Pancreas (tissue), 10 donors: ENCODE data around the gene KLC1. TPM values are rescaled to one million over a fixed set of nuclear protein-coding genes. Genes with fewer than 3 reads are reported as not detected.
A peak's percentile ranks its signal among the peaks of the same experiment; 100 is the strongest.

ENCODE experiments used
- ATAC-seq, 4 donors: fragments of 200-7000 bp; cut with Tn5 transposase; one replicate each; pipeline versions ENCODE4 v1.8.0 to v1.9.1; 2020; ENCODE audit warnings: mild to moderate bottlenecking in 4 of 4, moderate library complexity in 4 of 4
- DNase-seq, 6 donors: peaks; one replicate each; pipeline ENCODE4 v3.0.0-alpha.2; 2020
- FAIRE-seq: peaks from 2 replicates; lab custom pipeline; 2012; peaks lifted over from hg19 to GRCh38; lab: Jason Lieb, UNC
- H3K27ac ChIP-seq, 4 donors: fragments of 200-600 bp; sonication (generic); 1 replicate in 3 of 4; 2 replicates in 1 of 4; pipeline versions ENCODE4 v1.5.0 to v1.8.0; 2020
- H3K27me3 ChIP-seq, 4 donors: fragments of 200-600 bp; one replicate each; pipeline ENCODE4 v1.8.0; 2021
- H3K36me3 ChIP-seq, 3 donors: fragments of 200-600 bp; sonication (generic) in 1 of 3; one replicate each; pipeline versions ENCODE4 v1.5.0 to v1.8.0; 2020 to 2021
- H3K4me1 ChIP-seq, 3 donors: fragments of 200-600 bp; one replicate each; pipeline ENCODE4 v1.8.0; 2021
- H3K4me3 ChIP-seq, 4 donors: fragments of 200-600 bp; sonication (generic) in 2 of 4; one replicate each; pipeline versions ENCODE4 v1.5.0 to v1.8.0; 2020 to 2021
- H3K9me3 ChIP-seq, 4 donors: fragments of 200-600 bp; one replicate each; pipeline ENCODE4 v1.8.0; 2021
- WGBS, 2 donors: extraction: QIAGEN DNeasy Blood & Tissue Kit; methylation state at CpG; one replicate each; pipeline ENCODE4 v1.1.7; 2013; 5-methylcytosine and 5-hydroxymethylcytosine counted together
- intact Hi-C, 3 donors: fragments of 100-400 bp; cut with DNase I; formaldehyde crosslinking; loops; one replicate each; pipeline versions ENCODE4 v1.11.1 to v1.14.2; 2022
- polyA plus RNA-seq, 2 donors: library from polyadenylated mRNA; stranded (reverse); fragments of 200-250 nt; gene quantifications; one replicate each; pipeline ENCODE4 v1.2.3, GENCODE V29; 2013
- total RNA-seq, 6 donors: library from RNA; stranded (reverse); fragmentation: NEBNext Ultra II Directional in 4 of 6; extraction: Animal tissue kit (Norgen Biotek cat#: 25700) in 4 of 6; gene quantifications; one replicate each; pipeline versions ENCODE4 v1.2.1 to v1.2.4, GENCODE V29; 2021 to 2023
- TF ChIP-seq, protein P1 (sequence below), 4 donors: fragments of 200-600 bp; sonication (generic) in 3 of 4; IDR thresholded peaks; one replicate each; pipeline versions ENCODE4 v1.5.0 to v1.8.0; 2021; ENCODE audit warnings: antibody characterized with exemption in 4 of 4
- donor health status: healthy with polysubstance abuse.
- donor health status: DM: no; HTN: no; CAD: no; lungs with moderate emphysema.
- donor health status: DM: no; HTN: no; CAD: no.
- donor health status: control.
- donor health status: control.
- donor health status: Bipolar disorder and iron deficiency.
- donor health status: DM: yes; HTN: yes; CAD: no.
- donor health status: DM: no; HTN: no; CAD: no.
- donor health status: DM: no; HTN: no; CAD: no.
- donor health status: DM: yes; HTN: yes; CAD: no.

The KLC1 gene
- total and polyA plus RNA-seq, 8 donors: 36.1 to 91.0 (median 51.6) TPM

DNA sequence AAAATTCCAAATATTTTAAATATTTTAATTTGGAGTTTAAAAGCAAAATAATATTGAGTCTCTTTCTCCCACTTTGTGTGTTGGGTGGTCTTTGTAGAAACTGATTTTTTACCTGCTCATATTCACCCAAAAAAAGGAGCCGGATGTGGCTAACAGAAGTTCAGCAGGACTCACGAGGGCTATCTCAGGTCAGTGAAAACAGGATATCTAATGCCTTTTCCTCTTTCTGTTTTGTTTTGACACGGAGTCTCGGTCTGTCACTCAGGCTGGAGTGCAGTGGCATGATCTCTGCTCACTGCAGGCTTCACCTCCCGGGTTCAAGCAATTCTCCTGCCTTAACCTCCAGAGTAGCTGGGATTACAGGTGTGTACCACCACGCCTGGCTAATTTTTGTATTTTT is 35.4 kb upstream of the KLC1 start:
- ATAC-seq (peak in 2 of 4 donors; percentile 38 to 42), FAIRE-seq (no peak), DNase-seq (no peak)
- intact Hi-C loops: no loop called here
- H3K4me3 ChIP-seq: no peak overlapping the region
- no peaks in the 10 kb centered on the region for H3K9me3 ChIP-seq
- TF ChIP-seq, protein P1, sequence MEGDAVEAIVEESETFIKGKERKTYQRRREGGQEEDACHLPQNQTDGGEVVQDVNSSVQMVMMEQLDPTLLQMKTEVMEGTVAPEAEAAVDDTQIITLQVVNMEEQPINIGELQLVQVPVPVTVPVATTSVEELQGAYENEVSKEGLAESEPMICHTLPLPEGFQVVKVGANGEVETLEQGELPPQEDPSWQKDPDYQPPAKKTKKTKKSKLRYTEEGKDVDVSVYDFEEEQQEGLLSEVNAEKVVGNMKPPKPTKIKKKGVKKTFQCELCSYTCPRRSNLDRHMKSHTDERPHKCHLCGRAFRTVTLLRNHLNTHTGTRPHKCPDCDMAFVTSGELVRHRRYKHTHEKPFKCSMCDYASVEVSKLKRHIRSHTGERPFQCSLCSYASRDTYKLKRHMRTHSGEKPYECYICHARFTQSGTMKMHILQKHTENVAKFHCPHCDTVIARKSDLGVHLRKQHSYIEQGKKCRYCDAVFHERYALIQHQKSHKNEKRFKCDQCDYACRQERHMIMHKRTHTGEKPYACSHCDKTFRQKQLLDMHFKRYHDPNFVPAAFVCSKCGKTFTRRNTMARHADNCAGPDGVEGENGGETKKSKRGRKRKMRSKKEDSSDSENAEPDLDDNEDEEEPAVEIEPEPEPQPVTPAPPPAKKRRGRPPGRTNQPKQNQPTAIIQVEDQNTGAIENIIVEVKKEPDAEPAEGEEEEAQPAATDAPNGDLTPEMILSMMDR (IDR thresholded peaks at IDR 0.05): no peak
- WGBS, 2 donors: 71% methylated on average over 6 of the region's 6 CpGs
- peaks cover 0 to 11% (median 3%) of the 10 kb centered on the region in 3 donors for H3K36me3 ChIP-seq
- H3K27ac ChIP-seq: peak overlapping the region; percentile 39 to 81 (median 70)
- no peaks in the 10 kb centered on the region for H3K27me3 ChIP-seq
- H3K4me1 ChIP-seq: peaks cover 0 to 7% (median 3%) of the 10 kb centered on the region in 3 donors

DNA sequence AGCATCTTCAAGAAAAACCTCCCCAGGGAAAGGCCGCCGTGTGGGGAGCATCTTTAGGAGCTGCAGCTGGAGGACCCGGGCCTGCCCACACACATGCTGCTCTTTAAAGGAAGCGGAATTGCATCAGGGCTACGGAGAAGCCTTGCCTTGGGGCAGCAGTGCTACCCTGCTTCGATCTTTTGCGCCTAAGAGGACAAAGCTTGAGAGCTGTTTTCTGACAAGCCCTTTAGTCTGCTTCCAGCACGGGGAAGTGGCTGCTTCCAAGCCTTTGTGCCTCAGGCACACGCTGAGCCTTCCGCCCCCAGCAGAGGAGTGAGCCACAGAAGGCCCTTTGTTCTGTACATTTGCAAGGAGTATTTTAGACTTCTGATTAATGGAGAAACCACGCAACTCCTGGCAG is 34.7 kb upstream of the KLC1 start:
- H3K27me3 ChIP-seq: no peaks in the 10 kb centered on the region
- peaks cover 0 to 7% (median 3%) of the 10 kb centered on the region in 3 donors for H3K4me1 ChIP-seq
- 52 to 59% methylated on average over 11 of the region's 11 CpGs for WGBS, 2 donors
- H3K9me3 ChIP-seq: no peaks in the 10 kb centered on the region
- TF ChIP-seq, protein P1 (IDR thresholded peaks at IDR 0.05): no peak
- FAIRE-seq (no peak), DNase-seq (peak in 4 of 6 donors; percentile 25 to 61 (median 54)), ATAC-seq (peak; percentile 76 to 90 (median 81))
- H3K27ac ChIP-seq: peak overlapping the region; percentile 39 to 81 (median 70)
- H3K36me3 ChIP-seq: peaks cover 0 to 11% (median 3%) of the 10 kb centered on the region in 3 donors
- H3K4me3 ChIP-seq: no peak overlapping the region
- intact Hi-C loops: no loop called here

DNA sequence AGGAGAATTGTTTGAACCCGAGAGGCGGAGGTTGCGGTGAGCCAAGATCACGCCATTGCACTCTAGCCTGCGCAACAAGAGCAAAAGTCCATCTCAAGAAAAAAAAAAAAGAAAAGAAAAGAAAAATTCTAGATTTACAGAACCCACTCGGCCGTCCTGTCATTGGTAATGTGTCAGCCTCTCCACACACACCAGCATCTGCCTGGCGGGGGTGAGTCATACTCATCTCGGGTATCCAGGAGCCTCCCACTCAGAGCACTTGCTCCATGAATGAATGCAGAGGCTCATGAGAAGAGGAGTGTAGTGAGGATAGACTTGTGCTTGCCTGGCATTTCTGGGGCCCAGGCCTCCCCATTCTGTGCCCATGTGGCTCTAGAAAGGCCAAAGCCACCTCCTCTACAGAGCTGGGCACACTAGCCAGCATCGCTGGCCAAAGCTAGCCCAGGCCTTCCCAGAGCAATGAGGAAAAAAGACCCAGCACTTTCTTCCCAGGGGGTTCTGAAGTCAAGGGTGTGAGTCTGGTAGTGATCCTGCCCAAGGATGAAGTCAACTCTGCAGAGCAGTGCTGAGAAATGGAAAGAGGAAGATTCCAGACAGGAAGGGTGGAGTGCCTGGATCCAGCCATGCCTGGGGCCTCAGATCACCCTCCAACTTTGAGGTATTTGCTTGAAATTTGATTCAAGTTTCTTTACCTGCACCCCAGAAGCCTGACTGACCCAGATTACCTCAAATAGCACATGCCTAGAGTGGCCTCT is 31.2 kb upstream of the KLC1 start:
- no peaks in the 10 kb centered on the region for H3K9me3 ChIP-seq
- FAIRE-seq: no peak
- WGBS, 2 donors: 91 to 92% methylated on average over 10 of the region's 10 CpGs
- no peak overlapping the region for H3K4me3 ChIP-seq
- no peaks in the 10 kb centered on the region for H3K27me3 ChIP-seq
- DNase-seq: no peak
- peaks cover 0 to 7% (median 3%) of the 10 kb centered on the region in 3 donors for H3K4me1 ChIP-seq
- H3K36me3 ChIP-seq: no peaks in the 10 kb centered on the region
- intact Hi-C loops: no loop called here
- TF ChIP-seq, protein P1 (IDR thresholded peaks at IDR 0.05): no peak
- no peak overlapping the region for H3K27ac ChIP-seq
- ATAC-seq: peak in 1 of 4 donors; percentile 59

DNA sequence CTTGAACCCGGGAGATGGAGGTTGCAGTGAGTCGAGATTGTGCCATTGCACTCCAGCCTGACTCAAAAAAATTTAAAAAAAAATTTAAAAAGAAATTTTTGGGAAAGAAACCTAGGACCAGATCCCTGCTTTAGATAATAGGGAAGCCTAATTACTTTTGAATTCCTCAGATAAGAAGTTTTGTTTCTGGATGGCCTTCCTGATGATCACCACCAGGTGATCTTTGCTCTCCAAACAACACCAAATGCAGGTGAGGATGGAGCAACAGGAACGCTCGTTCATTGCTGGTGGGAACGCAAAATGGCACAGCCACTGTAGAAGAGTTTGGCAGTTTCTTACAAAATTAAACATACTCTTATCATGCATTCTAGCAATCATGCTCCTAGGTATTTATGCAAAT is 28.5 kb upstream of the KLC1 start:
- 90 to 98% methylated on average over 5 of the region's 5 CpGs for WGBS, 2 donors
- Histone ChIP-seq H3K27ac (no peak overlapping the region), H3K9me3 (no peaks in the 10 kb centered on the region), H3K4me1 (no peaks in the 10 kb centered on the region), H3K4me3 (no peak overlapping the region), H3K36me3 (no peaks in the 10 kb centered on the region), H3K27me3 (no peaks in the 10 kb centered on the region)
- ATAC-seq (no peak), FAIRE-seq (no peak), DNase-seq (no peak)
- TF ChIP-seq, protein P1 (IDR thresholded peaks at IDR 0.05): no peak
- intact Hi-C loops: no loop called here

DNA sequence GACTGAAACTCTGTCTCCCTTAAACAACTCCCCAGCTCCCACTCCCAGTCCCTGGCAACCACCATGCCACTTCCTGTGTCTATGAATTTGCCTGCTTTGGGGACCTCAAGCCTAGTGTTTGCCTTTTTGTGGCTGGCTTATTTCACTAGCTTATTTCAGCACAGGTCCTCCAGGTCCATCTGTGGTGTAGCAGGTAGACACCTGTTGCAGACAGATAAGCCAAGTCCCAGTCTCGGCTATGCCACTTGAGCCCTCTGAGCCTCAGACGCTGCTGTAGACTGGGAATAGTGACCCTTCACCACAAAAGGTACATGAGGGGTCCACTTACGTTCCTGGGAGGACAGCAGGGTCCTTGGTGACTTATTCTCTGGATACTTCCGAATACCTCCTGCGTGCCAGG is 24.4 kb upstream of the KLC1 start:
- ATAC-seq (no peak), FAIRE-seq (no peak), DNase-seq (no peak)
- Histone ChIP-seq H3K9me3 (no peaks in the 10 kb centered on the region), H3K36me3 (no peaks in the 10 kb centered on the region), H3K4me3 (no peak overlapping the region), H3K4me1 (no peaks in the 10 kb centered on the region), H3K27me3 (no peaks in the 10 kb centered on the region), H3K27ac (no peak overlapping the region)
- TF ChIP-seq, protein P1 (IDR thresholded peaks at IDR 0.05): no peak
- intact Hi-C loops: no loop called here
- WGBS, 2 donors: 83 to 87% methylated on average over 5 of the region's 5 CpGs
